ENCODE results near the gene B3GNT2. TPM values are rescaled to one million over a fixed set of nuclear protein-coding genes. Genes with fewer than 3 reads are reported as not detected.

The B3GNT2 gene
- polyA plus RNA-seq, 1 donor from 2014 or later: 5.8 TPM

DNA sequence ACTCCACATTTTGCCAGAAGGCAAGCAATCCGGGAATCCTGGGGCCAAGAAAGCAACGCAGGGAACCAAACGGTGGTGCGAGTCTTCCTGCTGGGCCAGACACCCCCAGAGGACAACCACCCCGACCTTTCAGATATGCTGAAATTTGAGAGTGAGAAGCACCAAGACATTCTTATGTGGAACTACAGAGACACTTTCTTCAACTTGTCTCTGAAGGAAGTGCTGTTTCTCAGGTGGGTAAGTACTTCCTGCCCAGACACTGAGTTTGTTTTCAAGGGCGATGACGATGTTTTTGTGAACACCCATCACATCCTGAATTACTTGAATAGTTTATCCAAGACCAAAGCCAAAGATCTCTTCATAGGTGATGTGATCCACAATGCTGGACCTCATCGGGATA, 26.8 kb downstream of the B3GNT2 start:
- Histone ChIP-seq H3K4me2 (ENCODE audit: low read length) (no peak overlapping the region), H3K36me3 (ENCODE audit: insufficient read depth, low read length) (no peaks in the 10 kb centered on the region), H3K9me3 (ENCODE audit: low read length) (no peaks in the 10 kb centered on the region), H3F3A (ENCODE audit: insufficient read depth, low read length, poor library complexity, severe bottlenecking) (no peaks in the 10 kb centered on the region), H3K9me2 (ENCODE audit: insufficient read depth, low read length) (no peaks in the 10 kb centered on the region), H3K9ac (ENCODE audit: low read length) (no peak overlapping the region), H3K79me2 (replicated peaks; ENCODE audit: insufficient read depth, low read length) (no peaks in the 10 kb centered on the region), H3K27me3 (ENCODE audit: insufficient read depth, low read depth, low read length) (no peaks in the 10 kb centered on the region), H3K4me3 (ENCODE audit: low read length) (no peak overlapping the region), H2AFZ (ENCODE audit: low read depth, low read length) (no peak overlapping the region), H4K20me1 (ENCODE audit: insufficient read depth) (no peaks in the 10 kb centered on the region), H3K27ac (ENCODE audit: low read length) (no peak overlapping the region)
- TF ChIP-seq REST (IDR thresholded peaks at IDR 0.05; ENCODE audit: borderline replicate concordance) (no peak), EP300 (conservative IDR thresholded peaks at IDR 0.05; ENCODE audit: poor library complexity, severe bottlenecking) (no peak), RAD21 (conservative IDR thresholded peaks at IDR 0.05) (no peak), EZH2 (IDR thresholded peaks at IDR 0.05; ENCODE audit: borderline replicate concordance, insufficient read depth, low read length, poor library complexity, severe bottlenecking) (no peak), TAF1 (IDR thresholded peaks at IDR 0.05; ENCODE audit: low read depth) (no peak), POLR2AphosphoS5 (IDR thresholded peaks at IDR 0.05) (no peak), MXI1 (conservative IDR thresholded peaks at IDR 0.05; ENCODE audit: poor library complexity, severe bottlenecking) (no peak), SMC3 (conservative IDR thresholded peaks at IDR 0.05; ENCODE audit: poor library complexity) (no peak), CTCF (IDR thresholded peaks at IDR 0.05; ENCODE audit: poor library complexity, severe bottlenecking) (no peak)

GRCh38 chr2:62224976-62225375, 29.1 kb downstream of the B3GNT2 start:
- Histone ChIP-seq H4K20me1 (ENCODE audit: insufficient read depth) (no peaks in the 10 kb centered on the region), H3K9me2 (ENCODE audit: insufficient read depth, low read length) (no peaks in the 10 kb centered on the region), H3F3A (ENCODE audit: insufficient read depth, low read length, poor library complexity, severe bottlenecking) (no peaks in the 10 kb centered on the region), H3K27me3 (ENCODE audit: insufficient read depth, low read depth, low read length) (no peaks in the 10 kb centered on the region), H2AFZ (ENCODE audit: low read depth, low read length) (no peak overlapping the region), H3K79me2 (replicated peaks; ENCODE audit: insufficient read depth, low read length) (no peaks in the 10 kb centered on the region), H3K9ac (ENCODE audit: low read length) (no peak overlapping the region), H3K36me3 (ENCODE audit: insufficient read depth, low read length) (no peaks in the 10 kb centered on the region), H3K27ac (ENCODE audit: low read length) (no peak overlapping the region), H3K9me3 (ENCODE audit: low read length) (no peaks in the 10 kb centered on the region), H3K4me2 (ENCODE audit: low read length) (no peak overlapping the region), H3K4me3 (ENCODE audit: low read length) (no peak overlapping the region)
- TF ChIP-seq TAF1 (IDR thresholded peaks at IDR 0.05; ENCODE audit: low read depth): no peak

Data from neural cell (in vitro differentiated cells).